Measurements from ENCODE around the gene STARD6.

- TF ChIP-seq POLR2A (IDR thresholded peaks at IDR 0.05; ENCODE audit: low read depth, low read length) (no peak), SPI1 (IDR thresholded peaks at IDR 0.05; ENCODE audit: low read depth, low read length) (no peak)
Measured at GRCh38 chr18:54323561-54323960, 34.1 kb downstream of the STARD6 start.

Measured in GM12891 (cell line).